ENCODE measurements around the gene SLC35D1.

The SLC35D1 gene

GRCh38 chr1:67043366-67043765, 10.6 kb downstream of the SLC35D1 start:
- DNase-seq: no peak

- no peak for DNase-seq
Observed at GRCh38 chr1:67041841-67042503, 12.0 kb downstream of the SLC35D1 start.

DNA sequence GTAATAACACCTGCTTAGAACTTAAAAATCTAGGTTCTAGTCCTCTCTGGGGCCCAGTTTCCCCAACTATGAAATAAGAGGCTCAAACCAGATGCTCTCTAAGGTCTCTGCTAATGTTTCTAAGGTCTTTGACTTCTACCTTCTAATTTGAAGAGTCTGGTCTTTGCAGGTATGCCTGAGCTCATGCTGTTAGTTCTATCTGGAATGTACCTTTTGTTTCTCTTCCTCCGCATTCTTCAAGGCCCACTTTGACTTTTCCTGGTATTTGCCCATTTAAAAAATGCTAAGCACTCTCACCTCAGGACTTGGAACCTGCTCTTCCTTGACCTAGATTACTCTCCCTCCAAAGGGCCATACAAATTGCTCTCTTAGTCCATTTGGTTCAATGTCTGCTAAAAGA, 13.5 kb downstream of the SLC35D1 start:
- no peak for DNase-seq

GRCh38 chr1:67031859-67032247, 22.1 kb downstream of the SLC35D1 start:
- DNase-seq: no peak

DNA sequence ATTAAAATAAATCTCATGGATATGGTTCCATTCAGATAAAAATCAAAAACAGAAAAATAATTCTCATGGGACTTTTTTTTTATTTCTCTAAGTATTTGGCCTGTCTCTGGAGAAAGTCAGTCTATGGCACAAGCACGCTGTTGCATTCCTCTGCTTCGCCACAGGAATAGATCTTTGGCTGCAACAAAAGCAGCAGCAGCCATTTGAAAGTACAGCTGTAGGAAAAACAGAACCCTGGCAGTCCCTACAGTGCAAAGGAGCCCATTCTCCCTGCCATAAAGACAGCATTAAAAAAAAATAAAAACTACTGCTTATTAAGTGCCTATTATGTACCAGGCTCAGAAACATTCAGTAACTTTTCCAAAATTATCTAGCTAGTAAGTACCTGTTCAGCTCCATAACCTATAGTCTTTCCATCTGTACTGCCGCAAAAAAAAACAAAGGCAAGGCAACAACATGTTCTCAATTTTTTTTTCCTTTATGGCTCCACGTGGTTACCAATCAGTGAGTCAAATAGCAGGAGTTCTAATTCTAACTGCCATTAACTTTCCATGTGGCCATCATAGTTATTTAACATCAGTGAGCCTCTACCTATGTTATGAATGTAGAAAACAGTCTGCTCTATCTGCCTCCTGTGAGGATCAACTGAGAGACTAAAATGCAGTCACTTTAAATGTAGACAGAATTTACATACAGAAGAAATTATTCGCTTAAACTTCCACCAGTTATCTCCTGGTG, 22.7 kb downstream of the SLC35D1 start:
- DNase-seq: no peak

DNA sequence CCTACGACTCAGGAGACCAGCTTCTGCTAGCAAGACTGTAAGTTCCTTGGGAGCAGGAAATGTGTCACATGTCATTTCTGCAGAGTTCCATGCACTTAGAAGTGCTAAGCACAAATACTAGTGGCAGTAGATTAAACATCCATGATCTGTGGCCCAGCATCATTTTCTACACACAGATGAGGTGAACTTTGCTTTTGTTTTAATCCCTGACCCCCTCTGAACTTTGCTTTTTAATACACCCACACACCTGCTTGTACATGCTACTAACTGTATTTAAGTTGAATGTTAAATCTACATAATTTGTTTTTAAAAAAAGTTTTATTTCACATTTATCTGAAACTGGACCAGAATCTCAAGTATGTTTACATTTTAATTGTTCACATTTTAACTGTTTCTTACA, 24.5 kb downstream of the SLC35D1 start:
- no peak for DNase-seq

GRCh38 chr1:67020765-67021164, 33.2 kb downstream of the SLC35D1 start:
- no peak for DNase-seq

- no peak for DNase-seq
Observed at GRCh38 chr1:67020304-67020703, 33.6 kb downstream of the SLC35D1 start.

GRCh38 chr1:67019600-67020136, 34.3 kb downstream of the SLC35D1 start:
- DNase-seq: no peak

GRCh38 chr1:67019121-67019520, 34.8 kb downstream of the SLC35D1 start:
- DNase-seq: no peak

DNA sequence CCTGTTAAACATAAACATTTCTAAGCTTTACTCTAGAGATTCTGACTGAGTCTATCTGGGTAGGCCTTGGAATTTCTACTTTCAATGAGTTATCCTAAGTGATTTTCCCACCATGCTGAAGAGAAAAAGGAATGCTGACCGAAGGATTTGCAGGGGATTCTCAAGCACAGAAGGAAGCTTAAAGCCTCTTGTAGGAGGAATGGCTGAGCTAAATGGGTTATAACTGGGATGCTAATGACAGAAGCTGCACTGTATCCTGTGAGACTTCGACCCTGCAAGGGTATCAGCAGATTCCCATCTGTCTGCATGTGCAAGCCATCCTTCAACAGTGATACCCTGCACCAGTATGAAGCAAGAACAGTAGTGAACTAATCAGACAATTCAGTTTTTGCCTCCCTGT, 35.4 kb downstream of the SLC35D1 start:
- no peak for DNase-seq

- DNase-seq: no peak
Observed at GRCh38 chr1:67013573-67013972, 40.4 kb downstream of the SLC35D1 start.

DNA sequence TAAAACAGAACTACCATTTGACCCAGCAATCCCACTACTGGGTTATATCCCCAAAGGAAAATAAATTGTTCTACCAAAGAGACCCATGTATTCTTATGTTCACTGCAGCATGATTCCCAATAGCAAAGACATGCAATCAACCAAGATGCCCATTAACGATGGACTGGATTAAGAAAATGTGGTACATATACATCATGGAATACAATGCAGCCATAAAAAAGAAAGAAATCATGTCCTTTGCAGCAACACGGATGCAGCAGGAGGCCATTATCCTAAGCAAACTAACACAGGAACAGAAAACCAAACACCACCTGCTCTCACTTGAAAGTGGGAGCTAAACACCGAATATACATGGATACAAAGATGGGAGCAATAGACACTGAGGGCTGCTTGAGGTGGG, 44.2 kb downstream of the SLC35D1 start:
- DNase-seq: no peak

GRCh38 chr1:67005068-67005467, 48.9 kb downstream of the SLC35D1 start:
- no peak for DNase-seq

DNA sequence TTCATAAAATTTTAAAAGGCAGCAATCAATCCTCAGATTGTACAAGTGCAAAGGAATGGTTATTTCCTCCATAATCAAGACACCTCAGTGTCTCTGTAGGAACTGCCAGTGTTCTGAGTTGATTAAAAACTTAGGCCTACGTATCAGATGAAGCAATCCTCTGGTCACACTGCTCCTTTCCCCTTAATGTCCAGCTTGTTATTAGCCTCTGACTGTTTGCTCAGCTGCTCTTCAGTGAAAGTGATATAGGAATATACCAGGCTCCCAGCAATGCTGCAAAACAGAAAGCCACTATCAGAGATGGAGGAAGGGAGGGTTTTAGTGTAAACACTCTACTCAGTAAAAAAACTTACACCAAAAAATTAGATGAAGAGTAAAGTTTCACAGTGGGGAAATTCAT, 49.8 kb downstream of the SLC35D1 start:
- no peak for DNase-seq

- DNase-seq: no peak
Observed at GRCh38 chr1:67001682-67002425, 52.1 kb downstream of the SLC35D1 start.

DNA sequence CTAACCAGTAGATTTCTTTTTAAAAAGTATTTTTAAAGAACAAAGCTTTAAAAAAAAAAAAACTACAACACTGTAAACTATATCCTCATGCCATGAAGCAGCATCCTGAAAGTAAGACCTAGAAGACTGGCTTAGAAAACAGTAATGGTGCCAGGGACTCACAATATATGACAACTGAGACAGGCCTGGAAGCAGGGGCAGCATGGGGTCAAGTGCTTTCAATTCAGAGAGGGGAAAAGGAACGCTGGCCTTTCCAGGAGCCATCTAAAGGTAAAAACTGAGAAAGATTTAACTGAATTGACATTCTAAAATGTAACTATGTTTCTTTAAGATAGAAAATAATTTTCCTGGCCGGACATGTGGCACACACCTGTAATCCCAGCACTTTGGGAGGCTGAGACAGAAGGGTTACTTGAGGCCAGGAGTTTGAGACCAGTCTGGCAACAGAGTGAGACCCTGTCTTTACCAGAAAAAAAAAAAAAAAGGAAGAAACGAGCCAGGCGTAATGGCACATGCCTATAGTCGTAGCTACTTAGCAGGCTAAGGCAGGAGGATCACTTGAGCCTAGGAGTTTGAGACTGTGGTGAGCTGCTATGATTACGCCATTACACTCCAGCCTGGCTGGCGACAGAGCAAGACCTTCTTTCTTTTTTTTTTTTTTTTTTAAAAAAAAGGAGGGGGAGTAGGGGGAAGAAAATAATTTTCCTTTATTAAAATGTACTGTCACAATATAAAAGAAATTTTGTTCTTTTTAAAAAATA, 54.1 kb downstream of the SLC35D1 start:
- DNase-seq: no peak

GRCh38 chr1:66998972-66999371, 55.0 kb downstream of the SLC35D1 start:
- DNase-seq: no peak

GRCh38 chr1:66996018-66996682, 57.8 kb downstream of the SLC35D1 start:
- DNase-seq: peak; percentile 17

DNA sequence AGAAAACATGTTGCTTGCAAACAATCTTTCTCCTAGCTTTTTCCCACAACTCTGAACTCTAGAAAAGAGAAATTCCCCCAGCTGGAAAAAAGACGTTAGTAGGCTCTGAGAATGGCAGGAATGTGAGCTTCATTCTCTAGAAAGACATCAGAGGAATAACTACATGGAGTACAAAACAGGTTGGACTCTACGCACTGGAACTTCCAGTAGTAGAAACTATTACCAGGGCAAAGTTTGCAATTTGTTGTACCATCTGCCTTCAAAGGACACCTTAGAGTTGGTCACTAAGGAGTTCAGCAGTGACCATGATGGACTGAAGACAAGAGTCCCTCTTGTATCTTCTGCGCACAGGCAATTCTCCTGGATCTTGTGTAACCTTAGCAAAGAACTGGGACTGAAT, 60.9 kb downstream of the SLC35D1 start:
- no peak for DNase-seq

DNA sequence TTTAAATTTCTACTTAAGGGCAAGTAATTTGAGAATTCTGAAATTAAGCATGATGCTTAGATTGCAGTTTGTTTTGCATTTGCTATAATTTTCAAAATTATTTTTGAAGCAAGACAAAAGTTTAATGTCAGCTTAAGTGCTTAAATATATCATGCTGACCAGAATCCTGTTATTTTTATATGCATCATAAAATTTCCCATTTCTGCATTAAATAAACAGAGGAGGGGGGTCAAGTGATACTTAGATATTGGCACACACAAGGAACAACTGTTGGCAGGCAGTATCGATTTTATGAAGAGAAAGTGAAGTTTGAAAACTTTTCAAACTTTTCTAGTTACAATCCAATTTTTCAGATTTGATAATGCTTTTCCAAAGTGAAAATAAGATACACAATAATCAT, 68.1 kb downstream of the SLC35D1 start:
- no peak for DNase-seq

GRCh38 chr1:66984491-66984890, 69.5 kb downstream of the SLC35D1 start:
- DNase-seq: no peak

Measured in NCI-H1694 (cell line).